Liver (tissue), 9 donors: ENCODE results near the gene CCDC12. TPM values are rescaled to one million over a fixed set of nuclear protein-coding genes. Genes with fewer than 3 reads are reported as not detected.

ENCODE experiments used
- DNase-seq: peaks from one replicate; pipeline ENCODE4 v3.0.0-alpha.2; 2017; ENCODE audit warnings: low spot score
- H3K27ac ChIP-seq, 2 donors: one replicate each; pipeline ENCODE4 v1.7.0; 2013; ENCODE audit warnings: inconsistent platforms in 2 of 2, low read length in 2 of 2, control low read depth in 1 of 2, low read depth in 1 of 2, mild to moderate bottlenecking in 1 of 2
- H3K27me3 ChIP-seq, 4 donors: one replicate each; pipeline versions ENCODE4 v1.6.1 to v1.7.0; 2013; ENCODE audit warnings: low read length in 3 of 4, inconsistent platforms in 1 of 4, mild to moderate bottlenecking in 1 of 4, moderate library complexity in 1 of 4; ENCODE audit not compliant: control insufficient read depth in 4 of 4, insufficient read depth in 4 of 4
- H3K36me3 ChIP-seq, 4 donors: one replicate each; pipeline versions ENCODE4 v1.6.1 to v1.7.0; 2013; ENCODE audit warnings: low read length in 3 of 4, mild to moderate bottlenecking in 3 of 4, low read depth in 1 of 4, moderate library complexity in 1 of 4; ENCODE audit not compliant: control insufficient read depth in 4 of 4, insufficient read depth in 3 of 4
- H3K4me1 ChIP-seq, 4 donors: one replicate each; pipeline versions ENCODE4 v1.6.1 to v1.7.0; 2013; ENCODE audit warnings: low read length in 3 of 4, mild to moderate bottlenecking in 3 of 4, moderate library complexity in 1 of 4; ENCODE audit not compliant: control insufficient read depth in 4 of 4, insufficient read depth in 4 of 4
- H3K4me3 ChIP-seq, 3 donors: one replicate each; pipeline versions ENCODE4 v1.6.1 to v1.7.0; 2013; ENCODE audit warnings: low read length in 3 of 3, control low read depth in 1 of 3, low read depth in 1 of 3, mild to moderate bottlenecking in 1 of 3
- H3K9ac ChIP-seq, 2 donors: one replicate each; pipeline ENCODE4 v1.7.0; 2013; ENCODE audit warnings: low read length in 2 of 2, mild to moderate bottlenecking in 2 of 2, moderate library complexity in 2 of 2, control low read depth in 1 of 2, low read depth in 1 of 2
- H3K9me3 ChIP-seq, 4 donors: one replicate each; pipeline versions ENCODE4 v1.6.1 to v1.7.0; 2013; ENCODE audit warnings: low read length in 3 of 4; ENCODE audit not compliant: control insufficient read depth in 4 of 4
- EGR1 ChIP-seq, 2 donors: IDR thresholded peaks; 2 replicates each; pipeline ENCODE4 v1.6.1; 2016 to 2018; ENCODE audit warnings: antibody characterized with exemption in 2 of 2, low read depth in 2 of 2
- FOXA1 ChIP-seq: IDR thresholded peaks from 2 replicates; pipeline ENCODE4 v1.6.1; 2016; ENCODE audit warnings: antibody characterized with exemption
- FOXA2 ChIP-seq: IDR thresholded peaks from 2 replicates; pipeline ENCODE4 v1.6.1; 2016; ENCODE audit warnings: antibody characterized with exemption
- HNF4A ChIP-seq, 2 donors: conservative IDR thresholded peaks; 2 replicates each; pipeline ENCODE4 v1.6.1; 2016; ENCODE audit warnings: antibody characterized with exemption in 2 of 2, mild to moderate bottlenecking in 2 of 2
- HNF4G ChIP-seq: IDR thresholded peaks from 2 replicates; pipeline ENCODE4 v1.6.1; 2016; ENCODE audit warnings: antibody characterized with exemption
- JUND ChIP-seq, 2 donors: IDR thresholded peaks; 2 replicates each; pipeline ENCODE4 v1.6.1; 2016; ENCODE audit warnings: antibody characterized with exemption in 2 of 2
- NR2F2 ChIP-seq: IDR thresholded peaks from 2 replicates; pipeline ENCODE4 v1.6.1; 2016; ENCODE audit warnings: antibody characterized with exemption
- RAD21 ChIP-seq, 2 donors: IDR thresholded peaks; 2 replicates each; pipeline ENCODE4 v1.6.1; 2016; ENCODE audit warnings: antibody characterized with exemption in 2 of 2, mild to moderate bottlenecking in 2 of 2
- RXRA ChIP-seq, 2 donors: IDR thresholded peaks; 2 replicates each; pipeline ENCODE4 v1.6.1; 2017 to 2018; ENCODE audit warnings: antibody characterized with exemption in 2 of 2, mild to moderate bottlenecking in 1 of 2
- SP1 ChIP-seq: IDR thresholded peaks from 2 replicates; pipeline ENCODE4 v1.6.1; 2018; ENCODE audit warnings: antibody characterized with exemption, mild to moderate bottlenecking
- TAF1 ChIP-seq: conservative IDR thresholded peaks from 2 replicates; pipeline ENCODE4 v1.6.1; 2016; ENCODE audit warnings: antibody characterized with exemption, mild to moderate bottlenecking
- YY1 ChIP-seq: IDR thresholded peaks from 2 replicates; pipeline ENCODE4 v1.6.1; 2016; ENCODE audit warnings: antibody characterized with exemption, mild to moderate bottlenecking
- WGBS: extraction: QIAGEN DNeasy Blood & Tissue Kit; methylation state at CpG from one replicate; pipeline ENCODE4 v1.1.7; 2013; 5-methylcytosine and 5-hydroxymethylcytosine counted together
- polyA plus RNA-seq, 2 donors: library from polyadenylated mRNA; stranded (reverse) in 1 of 2; unstranded in 1 of 2; fragments of 200-250 nt in 1 of 2; fragments of >200 nt in 1 of 2; fragmentation: Nextera tagmentation in 1 of 2; extraction: Ambion mirVana in 1 of 2; gene quantifications; one replicate each; pipeline versions ENCODE4 v1.2.1 to v1.2.3, GENCODE V29; 2013 to 2015
- total RNA-seq, 2 donors: library from RNA; depleted of rRNA; stranded (reverse); fragments of >200 nt; gene quantifications; one replicate each; pipeline ENCODE4 v1.2.3, GENCODE V29; 2014
- TF ChIP-seq, protein P1 (sequence below): fragments of 150-350 bp; IDR thresholded peaks from 2 replicates; pipeline ENCODE4 v1.5.1; 2017; ENCODE audit warnings: improper control_type of control experiment, low read depth, low read length; ENCODE audit not compliant: missing input control
- TF ChIP-seq, protein P2 (sequence below): IDR thresholded peaks from 2 replicates; pipeline ENCODE4 v1.6.1; 2016; ENCODE audit warnings: antibody characterized with exemption
- TF ChIP-seq, protein P3 (sequence below): IDR thresholded peaks from 2 replicates; pipeline ENCODE4 v1.6.1; 2016; ENCODE audit warnings: antibody characterized with exemption
- TF ChIP-seq, protein P4 (sequence below): IDR thresholded peaks from 2 replicates; pipeline ENCODE4 v1.6.1; 2016; ENCODE audit warnings: antibody characterized with exemption
- TF ChIP-seq, protein P5 (sequence below): IDR thresholded peaks from 2 replicates; pipeline ENCODE4 v1.6.1; 2016; ENCODE audit warnings: antibody characterized with exemption, mild to moderate bottlenecking
- donor health status: healthy.
- donor health status: healthy.
- donor health status: healthy.
- donor health status: healthy.
- donor health status: healthy.

Gene CCDC12
- total and polyA plus RNA-seq, 4 donors = 8.5 to 35.1 (median 26.6) TPM

DNA sequence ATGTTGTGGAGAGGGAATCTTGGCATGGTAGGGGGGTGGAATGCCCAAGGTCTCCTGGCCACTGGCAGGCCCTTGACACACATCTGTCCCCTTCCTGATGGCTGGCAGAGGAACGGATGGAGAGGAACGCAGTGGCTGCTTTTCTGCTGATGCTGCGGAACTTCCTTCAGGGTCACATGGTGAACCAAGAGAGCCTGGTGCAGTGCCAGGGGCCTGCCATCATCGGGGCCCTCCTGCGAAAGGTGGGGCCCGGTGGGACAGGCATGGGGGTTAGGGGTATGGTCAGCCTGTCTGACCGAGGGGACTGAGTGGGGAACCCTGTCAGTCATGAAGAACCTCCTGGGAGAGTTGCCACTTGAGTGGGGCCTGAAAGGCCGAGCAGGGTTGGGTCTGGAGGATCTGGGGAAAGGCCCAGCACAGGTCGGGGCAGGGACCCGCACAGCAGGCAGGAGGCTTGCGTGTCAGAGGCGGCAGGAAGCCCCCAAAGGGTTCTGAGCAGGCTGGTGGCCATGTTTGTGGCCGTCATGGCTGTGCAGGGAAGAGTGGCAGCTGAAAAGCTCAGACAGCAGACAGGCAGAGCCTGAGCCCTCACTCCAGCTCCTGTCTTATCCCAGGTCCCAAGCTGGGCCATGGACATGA is 21.0 kb upstream of the CCDC12 start:
- 82% methylated on average over 13 of the region's 13 CpGs for WGBS
- peaks cover 0 to 20% (median 4%) of the 10 kb centered on the region in 4 donors for H3K36me3 ChIP-seq
- no peaks in the 10 kb centered on the region for H3K9me3 ChIP-seq
- no peak overlapping the region for H3K4me3 ChIP-seq
- DNase-seq = no peak
- no peaks in the 10 kb centered on the region for H3K27me3 ChIP-seq
- H3K9ac ChIP-seq = no peak overlapping the region
- H3K27ac ChIP-seq = no peak overlapping the region
- peaks cover 0 to 5% (median 1%) of the 10 kb centered on the region in 4 donors for H3K4me1 ChIP-seq
- TF ChIP-seq HNF4A (conservative IDR thresholded peaks at IDR 0.05) (no peak), JUND (IDR thresholded peaks at IDR 0.05) (no peak), EGR1 (IDR thresholded peaks at IDR 0.05; ENCODE audit: low read depth in 2 of 2) (no peak), RAD21 (IDR thresholded peaks at IDR 0.05) (no peak), HNF4G (no peak), RXRA (IDR thresholded peaks at IDR 0.05) (no peak), YY1 (no peak), FOXA2 (no peak)
- TF ChIP-seq, protein P1, sequence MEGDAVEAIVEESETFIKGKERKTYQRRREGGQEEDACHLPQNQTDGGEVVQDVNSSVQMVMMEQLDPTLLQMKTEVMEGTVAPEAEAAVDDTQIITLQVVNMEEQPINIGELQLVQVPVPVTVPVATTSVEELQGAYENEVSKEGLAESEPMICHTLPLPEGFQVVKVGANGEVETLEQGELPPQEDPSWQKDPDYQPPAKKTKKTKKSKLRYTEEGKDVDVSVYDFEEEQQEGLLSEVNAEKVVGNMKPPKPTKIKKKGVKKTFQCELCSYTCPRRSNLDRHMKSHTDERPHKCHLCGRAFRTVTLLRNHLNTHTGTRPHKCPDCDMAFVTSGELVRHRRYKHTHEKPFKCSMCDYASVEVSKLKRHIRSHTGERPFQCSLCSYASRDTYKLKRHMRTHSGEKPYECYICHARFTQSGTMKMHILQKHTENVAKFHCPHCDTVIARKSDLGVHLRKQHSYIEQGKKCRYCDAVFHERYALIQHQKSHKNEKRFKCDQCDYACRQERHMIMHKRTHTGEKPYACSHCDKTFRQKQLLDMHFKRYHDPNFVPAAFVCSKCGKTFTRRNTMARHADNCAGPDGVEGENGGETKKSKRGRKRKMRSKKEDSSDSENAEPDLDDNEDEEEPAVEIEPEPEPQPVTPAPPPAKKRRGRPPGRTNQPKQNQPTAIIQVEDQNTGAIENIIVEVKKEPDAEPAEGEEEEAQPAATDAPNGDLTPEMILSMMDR = no peak
- TF ChIP-seq, protein P2, sequence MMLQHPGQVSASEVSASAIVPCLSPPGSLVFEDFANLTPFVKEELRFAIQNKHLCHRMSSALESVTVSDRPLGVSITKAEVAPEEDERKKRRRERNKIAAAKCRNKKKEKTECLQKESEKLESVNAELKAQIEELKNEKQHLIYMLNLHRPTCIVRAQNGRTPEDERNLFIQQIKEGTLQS = no peak

DNA sequence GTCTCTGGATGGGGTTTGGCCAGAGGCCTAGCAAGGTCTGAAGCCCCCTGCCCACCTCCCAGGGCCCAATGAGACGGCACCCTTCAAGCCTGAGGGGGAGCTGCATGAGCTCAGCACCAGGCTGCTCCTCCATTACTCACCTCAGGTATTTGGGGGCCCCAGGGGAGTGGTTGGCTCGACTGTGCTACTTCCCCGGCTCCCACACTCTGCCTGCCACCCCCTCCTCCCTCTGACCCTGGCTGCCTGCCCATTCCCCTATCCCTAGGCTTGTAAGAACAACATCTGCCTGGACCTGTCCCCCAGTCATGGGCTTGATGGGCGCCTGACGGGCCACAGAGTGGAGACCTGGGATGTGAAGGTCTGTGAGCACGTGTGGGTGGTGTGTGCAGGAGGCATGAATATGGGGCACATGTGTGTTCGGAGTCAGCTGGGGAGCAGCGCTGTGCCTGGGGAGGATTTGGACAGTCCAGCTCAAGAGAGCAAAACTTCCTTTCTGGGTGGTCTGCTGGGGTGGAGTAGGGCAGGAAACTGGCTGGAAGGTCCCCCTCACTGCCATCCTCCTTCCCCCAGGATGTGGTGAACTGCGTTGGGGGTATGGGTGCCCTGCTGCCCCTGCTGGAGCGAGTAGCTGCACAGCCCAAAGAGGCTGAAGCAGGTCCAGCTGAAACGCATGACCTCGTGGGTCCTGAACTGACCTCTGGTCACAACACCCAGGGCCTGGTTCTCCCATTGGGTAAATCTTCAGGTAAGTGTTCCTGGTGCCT is 20.3 kb upstream of the CCDC12 start:
- WGBS = 82% methylated on average over 12 of the region's 12 CpGs
- H3K4me1 ChIP-seq = peaks cover 0 to 5% (median 1%) of the 10 kb centered on the region in 4 donors
- H3K9ac ChIP-seq = no peak overlapping the region
- DNase-seq = no peak
- TF ChIP-seq RAD21 (IDR thresholded peaks at IDR 0.05) = no peak
- TF ChIP-seq, protein P1 = no peak
- no peak for TF ChIP-seq YY1
- TF ChIP-seq, protein P3, sequence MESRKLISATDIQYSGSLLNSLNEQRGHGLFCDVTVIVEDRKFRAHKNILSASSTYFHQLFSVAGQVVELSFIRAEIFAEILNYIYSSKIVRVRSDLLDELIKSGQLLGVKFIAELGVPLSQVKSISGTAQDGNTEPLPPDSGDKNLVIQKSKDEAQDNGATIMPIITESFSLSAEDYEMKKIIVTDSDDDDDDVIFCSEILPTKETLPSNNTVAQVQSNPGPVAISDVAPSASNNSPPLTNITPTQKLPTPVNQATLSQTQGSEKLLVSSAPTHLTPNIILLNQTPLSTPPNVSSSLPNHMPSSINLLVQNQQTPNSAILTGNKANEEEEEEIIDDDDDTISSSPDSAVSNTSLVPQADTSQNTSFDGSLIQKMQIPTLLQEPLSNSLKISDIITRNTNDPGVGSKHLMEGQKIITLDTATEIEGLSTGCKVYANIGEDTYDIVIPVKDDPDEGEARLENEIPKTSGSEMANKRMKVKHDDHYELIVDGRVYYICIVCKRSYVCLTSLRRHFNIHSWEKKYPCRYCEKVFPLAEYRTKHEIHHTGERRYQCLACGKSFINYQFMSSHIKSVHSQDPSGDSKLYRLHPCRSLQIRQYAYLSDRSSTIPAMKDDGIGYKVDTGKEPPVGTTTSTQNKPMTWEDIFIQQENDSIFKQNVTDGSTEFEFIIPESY = no peak
- TF ChIP-seq RXRA (IDR thresholded peaks at IDR 0.05) = no peak
- no peak for TF ChIP-seq FOXA2
- TF ChIP-seq, protein P4, sequence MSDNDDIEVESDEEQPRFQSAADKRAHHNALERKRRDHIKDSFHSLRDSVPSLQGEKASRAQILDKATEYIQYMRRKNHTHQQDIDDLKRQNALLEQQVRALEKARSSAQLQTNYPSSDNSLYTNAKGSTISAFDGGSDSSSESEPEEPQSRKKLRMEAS = no peak
- TF ChIP-seq TAF1 = no peak
- TF ChIP-seq JUND (IDR thresholded peaks at IDR 0.05) = no peak
- TF ChIP-seq EGR1 (IDR thresholded peaks at IDR 0.05; ENCODE audit: low read depth in 2 of 2) = no peak
- no peak for TF ChIP-seq HNF4A (conservative IDR thresholded peaks at IDR 0.05)
- no peak for TF ChIP-seq SP1
- TF ChIP-seq, protein P2 = no peak
- TF ChIP-seq, protein P5, sequence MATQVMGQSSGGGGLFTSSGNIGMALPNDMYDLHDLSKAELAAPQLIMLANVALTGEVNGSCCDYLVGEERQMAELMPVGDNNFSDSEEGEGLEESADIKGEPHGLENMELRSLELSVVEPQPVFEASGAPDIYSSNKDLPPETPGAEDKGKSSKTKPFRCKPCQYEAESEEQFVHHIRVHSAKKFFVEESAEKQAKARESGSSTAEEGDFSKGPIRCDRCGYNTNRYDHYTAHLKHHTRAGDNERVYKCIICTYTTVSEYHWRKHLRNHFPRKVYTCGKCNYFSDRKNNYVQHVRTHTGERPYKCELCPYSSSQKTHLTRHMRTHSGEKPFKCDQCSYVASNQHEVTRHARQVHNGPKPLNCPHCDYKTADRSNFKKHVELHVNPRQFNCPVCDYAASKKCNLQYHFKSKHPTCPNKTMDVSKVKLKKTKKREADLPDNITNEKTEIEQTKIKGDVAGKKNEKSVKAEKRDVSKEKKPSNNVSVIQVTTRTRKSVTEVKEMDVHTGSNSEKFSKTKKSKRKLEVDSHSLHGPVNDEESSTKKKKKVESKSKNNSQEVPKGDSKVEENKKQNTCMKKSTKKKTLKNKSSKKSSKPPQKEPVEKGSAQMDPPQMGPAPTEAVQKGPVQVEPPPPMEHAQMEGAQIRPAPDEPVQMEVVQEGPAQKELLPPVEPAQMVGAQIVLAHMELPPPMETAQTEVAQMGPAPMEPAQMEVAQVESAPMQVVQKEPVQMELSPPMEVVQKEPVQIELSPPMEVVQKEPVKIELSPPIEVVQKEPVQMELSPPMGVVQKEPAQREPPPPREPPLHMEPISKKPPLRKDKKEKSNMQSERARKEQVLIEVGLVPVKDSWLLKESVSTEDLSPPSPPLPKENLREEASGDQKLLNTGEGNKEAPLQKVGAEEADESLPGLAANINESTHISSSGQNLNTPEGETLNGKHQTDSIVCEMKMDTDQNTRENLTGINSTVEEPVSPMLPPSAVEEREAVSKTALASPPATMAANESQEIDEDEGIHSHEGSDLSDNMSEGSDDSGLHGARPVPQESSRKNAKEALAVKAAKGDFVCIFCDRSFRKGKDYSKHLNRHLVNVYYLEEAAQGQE = no peak
- no peak for TF ChIP-seq NR2F2
- no peak for TF ChIP-seq FOXA1
- H3K27ac ChIP-seq = no peak overlapping the region
- H3K36me3 ChIP-seq = peaks cover 0 to 16% (median 2%) of the 10 kb centered on the region in 4 donors
- H3K9me3 ChIP-seq = no peaks in the 10 kb centered on the region
- no peaks in the 10 kb centered on the region for H3K27me3 ChIP-seq
- H3K4me3 ChIP-seq = no peak overlapping the region
